Common myeloid progenitor, CD34-positive (primary cell): ENCODE measurements around the gene TENT5C.
A peak's percentile ranks its signal among the peaks of the same experiment; 100 is the strongest.

Source experiments
- CTCF ChIA-PET: fragments of 350-600 bp; sonication (Branson Sonifier 250); formaldehyde crosslinking; loops from one replicate; lab custom pipeline; 2021; ENCODE audit warnings: antibody characterized with exemption; lab: Charles Lee
- POLR2A ChIA-PET: fragments of 350-600 bp; sonication (Branson Sonifier 250); formaldehyde crosslinking; loops from one replicate; lab custom pipeline; 2021; ENCODE audit warnings: antibody characterized with exemption; lab: Charles Lee
- DNase-seq, 3 donors: peaks; one replicate each; pipeline versions ENCODE4 v3.0.0 to v3.0.0-alpha.2; 2013
- H3K27ac ChIP-seq, 2 experiments: 1 replicate in 1 of 2; 2 replicates in 1 of 2; pipeline ENCODE4 v1.7.0; 2013; ENCODE audit warnings: inconsistent platforms in 2 of 2, low read length in 2 of 2, mild to moderate bottlenecking in 2 of 2, low read depth in 1 of 2, moderate library complexity in 1 of 2; ENCODE audit not compliant: severe bottlenecking in 2 of 2, insufficient read depth in 1 of 2, poor library complexity in 1 of 2
- H3K27me3 ChIP-seq, 5 experiments: replicated peaks in 2 of 5; 1 replicate in 3 of 5; 2 replicates in 2 of 5; pipeline versions ENCODE4 v1.6.1 to v1.7.0; 2013; ENCODE audit warnings: low read length in 4 of 5, mild to moderate bottlenecking in 2 of 5, moderate library complexity in 2 of 5, inconsistent platforms in 1 of 5; ENCODE audit not compliant: insufficient read depth in 5 of 5, control insufficient read depth in 4 of 5
- H3K36me3 ChIP-seq, 4 experiments: 1 replicate in 2 of 4; 2 replicates in 2 of 4; pipeline versions ENCODE4 v1.6.1 to v1.7.0; 2013; ENCODE audit warnings: low read length in 3 of 4, control low read depth in 1 of 4, mild to moderate bottlenecking in 1 of 4; ENCODE audit not compliant: control insufficient read depth in 4 of 4, insufficient read depth in 4 of 4
- H3K4me1 ChIP-seq, 4 experiments: 1 replicate in 3 of 4; 2 replicates in 1 of 4; pipeline versions ENCODE4 v1.6.1 to v1.7.1; 2013; ENCODE audit warnings: low read length in 3 of 4, mild to moderate bottlenecking in 3 of 4, control low read depth in 1 of 4, inconsistent platforms in 1 of 4, moderate library complexity in 1 of 4; ENCODE audit not compliant: control insufficient read depth in 4 of 4, insufficient read depth in 4 of 4; ENCODE audit errors: control extremely low read depth in 1 of 4
- H3K4me3 ChIP-seq, 7 experiments: 1 replicate in 4 of 7; 2 replicates in 3 of 7; pipeline versions ENCODE4 v1.5.1 to v1.7.0; 2013; ENCODE audit warnings: mild to moderate bottlenecking in 7 of 7, low read length in 6 of 7, moderate library complexity in 6 of 7, inconsistent platforms in 2 of 7, low read depth in 2 of 7, control low read depth in 1 of 7; ENCODE audit not compliant: insufficient read depth in 4 of 7, control insufficient read depth in 1 of 7; ENCODE audit errors: extremely low read depth in 1 of 7
- H3K9me3 ChIP-seq, 5 experiments: 1 replicate in 4 of 5; 2 replicates in 1 of 5; pipeline versions ENCODE4 v1.6.1 to v1.7.1; 2013; ENCODE audit warnings: low read length in 4 of 5, mild to moderate bottlenecking in 2 of 5, inconsistent platforms in 1 of 5, low read depth in 1 of 5, moderate library complexity in 1 of 5; ENCODE audit not compliant: control insufficient read depth in 4 of 5, insufficient read depth in 2 of 5; ENCODE audit errors: control extremely low read depth in 1 of 5
- WGBS: methylation state at CpG from one replicate; pipeline ENCODE4 v1.1.5; 2013; ENCODE audit not compliant: insufficient coverage; 5-methylcytosine and 5-hydroxymethylcytosine counted together

Gene TENT5C

DNA sequence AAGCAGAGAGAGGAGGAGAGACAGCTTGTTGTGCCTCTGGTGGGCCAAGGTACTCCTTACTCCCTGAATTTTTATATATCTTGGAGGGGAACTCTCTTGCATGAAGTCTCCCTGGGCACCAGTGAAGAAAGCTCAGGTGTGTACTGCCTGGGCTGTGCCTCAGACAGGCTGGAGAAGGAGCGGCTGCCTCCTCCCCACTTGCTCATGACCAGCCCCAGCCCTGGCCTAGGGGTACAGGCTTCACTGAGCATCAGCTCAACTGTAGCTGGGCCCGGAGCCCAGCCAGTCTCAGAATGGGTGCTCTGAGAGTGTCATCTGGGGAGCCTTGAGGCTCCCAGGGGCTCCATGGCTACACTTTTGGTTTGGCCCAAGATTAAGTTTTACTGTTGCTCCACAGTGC is 44.8 kb upstream of the TENT5C start:
- Histone ChIP-seq H3K4me3 (no peak overlapping the region), H3K27ac (no peak overlapping the region), H3K36me3 (no peaks in the 10 kb centered on the region), H3K9me3 (peaks cover 0 to 3% (median 0%) of the 10 kb centered on the region in 5 experiments), H3K4me1 (peaks cover 0 to 36% (median 9%) of the 10 kb centered on the region in 4 experiments), H3K27me3 (no peaks in the 10 kb centered on the region)
- no peak for DNase-seq
- POLR2A ChIA-PET = no interaction called here
- CTCF ChIA-PET = no interaction called here
- 100% methylated on average over 1 of the region's 2 CpGs for WGBS

DNA sequence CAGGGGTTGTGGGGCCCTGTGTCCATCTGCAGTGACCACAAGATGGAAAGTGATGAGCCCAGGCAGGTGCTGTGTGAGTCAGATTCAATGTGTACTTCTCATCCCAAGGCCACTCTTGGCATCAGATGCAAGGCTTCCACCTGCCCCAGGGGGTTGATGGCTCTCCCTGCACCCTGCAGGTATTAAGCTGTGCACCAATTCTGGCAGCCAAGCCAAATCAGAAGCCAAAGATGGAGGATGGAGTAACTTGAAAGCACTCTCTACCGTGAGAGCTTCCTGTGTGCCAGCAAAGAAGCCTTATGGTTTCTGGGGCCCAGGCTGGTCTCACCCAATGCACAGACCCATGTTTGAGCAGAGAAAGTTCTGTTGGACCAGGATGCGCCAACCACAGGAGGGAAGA is 44.3 kb upstream of the TENT5C start:
- Histone ChIP-seq H3K36me3 (no peaks in the 10 kb centered on the region), H3K4me1 (peaks cover 0 to 34% (median 9%) of the 10 kb centered on the region in 4 experiments), H3K27ac (no peak overlapping the region), H3K27me3 (no peaks in the 10 kb centered on the region), H3K9me3 (peaks cover 0 to 3% (median 0%) of the 10 kb centered on the region in 5 experiments), H3K4me3 (no peak overlapping the region)
- DNase-seq = no peak
- ChIA-PET POLR2A (no interaction called here), CTCF (interaction anchor here (1.4 to 2.4 kb wide), 2 partner anchors 27 to 112 kb away, joined by 6 to 7 read pairs; no protein-coding TSS in a partner anchor)
- WGBS = 100% methylated on average over 2 of the region's 2 CpGs

DNA sequence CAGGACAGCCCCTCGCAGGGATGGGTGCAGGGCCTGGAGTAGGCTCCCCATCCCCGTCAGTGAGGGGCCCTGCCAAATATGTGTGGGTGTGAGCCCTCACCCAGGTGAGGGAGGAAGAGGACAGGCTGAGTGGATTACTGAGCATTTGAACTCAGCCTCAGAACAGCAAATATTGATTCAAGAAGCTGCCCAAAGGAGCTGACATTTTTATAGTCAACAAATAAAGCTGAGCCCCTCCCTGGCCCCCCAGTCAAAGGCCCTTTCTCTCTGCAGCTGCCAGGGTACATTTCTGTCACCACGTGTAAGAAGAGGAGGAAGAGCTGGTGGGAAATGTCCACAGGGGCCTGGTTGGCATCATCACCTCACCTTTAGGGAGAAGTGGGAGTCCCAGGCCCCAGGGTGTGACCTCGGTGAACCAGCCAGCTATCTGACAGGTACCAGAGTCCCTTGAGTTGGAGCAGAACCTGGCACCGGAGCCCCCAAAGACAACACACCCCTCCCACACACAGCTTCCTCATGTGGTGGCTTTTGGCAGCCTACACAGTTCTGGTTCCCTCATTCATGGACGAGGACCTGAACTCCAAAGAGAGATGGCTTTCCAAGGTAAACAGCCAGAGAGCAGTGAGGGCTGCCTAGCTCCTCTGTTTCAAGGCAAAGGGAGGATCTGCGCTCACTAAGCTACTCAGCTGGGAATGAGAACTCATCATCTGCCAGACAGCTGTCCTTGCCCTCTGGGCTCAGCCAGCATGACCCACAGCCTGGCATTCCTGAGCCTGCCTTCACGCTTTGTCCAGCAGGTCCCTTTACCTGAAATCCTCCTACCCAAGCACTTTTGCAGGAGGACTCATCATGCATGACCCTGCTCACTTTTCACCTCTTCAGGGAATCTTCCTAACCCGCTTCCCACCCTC is 43.0 kb upstream of the TENT5C start:
- DNase-seq = peak in 1 of 3 donors; percentile 4
- Histone ChIP-seq H3K9me3 (peaks cover 0 to 3% (median 0%) of the 10 kb centered on the region in 5 experiments), H3K27me3 (no peaks in the 10 kb centered on the region), H3K36me3 (no peaks in the 10 kb centered on the region), H3K4me1 (peaks cover 0 to 33% (median 9%) of the 10 kb centered on the region in 4 experiments), H3K4me3 (no peak overlapping the region), H3K27ac (no peak overlapping the region)
- 81% methylated on average over 6 of the region's 9 CpGs for WGBS
- ChIA-PET CTCF (interaction anchor here (1.4 to 2.4 kb wide), 3 partner anchors 14 to 111 kb away, joined by 5 to 7 read pairs (median 6); no protein-coding TSS in a partner anchor), POLR2A (interaction anchor here (0.6 kb wide), 1 partner anchor 21 kb away, joined by 4 read pairs; no protein-coding TSS in a partner anchor)

DNA sequence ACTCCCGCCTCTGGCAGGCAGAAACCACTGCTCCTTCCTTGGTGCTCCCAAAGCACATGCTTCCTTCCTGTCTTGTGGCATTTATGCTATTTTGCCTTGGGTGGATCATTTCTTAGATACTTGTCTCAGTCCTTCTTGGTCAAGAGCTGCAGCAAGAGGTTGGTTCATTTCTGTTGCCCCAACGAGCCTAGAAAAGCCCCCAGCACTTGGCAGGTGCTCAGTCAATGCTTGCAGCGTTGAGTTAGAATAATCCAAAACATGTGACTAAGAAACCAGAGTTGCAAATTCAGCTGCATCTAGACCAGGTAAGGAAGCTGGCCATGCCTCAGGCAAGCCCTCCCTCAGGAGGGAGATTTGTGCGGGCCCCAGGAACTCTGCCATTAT is 42.4 kb upstream of the TENT5C start:
- 96% methylated on average over 3 of the region's 4 CpGs for WGBS
- CTCF ChIA-PET = interaction anchor here (1.9 to 2.4 kb wide), 2 partner anchors 15 to 110 kb away, joined by 5 to 7 read pairs; no protein-coding TSS in a partner anchor
- Histone ChIP-seq H3K4me3 (no peak overlapping the region), H3K36me3 (no peaks in the 10 kb centered on the region), H3K9me3 (peaks cover 0 to 3% (median 0%) of the 10 kb centered on the region in 5 experiments), H3K27ac (no peak overlapping the region), H3K4me1 (peaks cover 0 to 33% (median 9%) of the 10 kb centered on the region in 4 experiments), H3K27me3 (no peaks in the 10 kb centered on the region)
- POLR2A ChIA-PET = no interaction called here
- DNase-seq = no peak

DNA sequence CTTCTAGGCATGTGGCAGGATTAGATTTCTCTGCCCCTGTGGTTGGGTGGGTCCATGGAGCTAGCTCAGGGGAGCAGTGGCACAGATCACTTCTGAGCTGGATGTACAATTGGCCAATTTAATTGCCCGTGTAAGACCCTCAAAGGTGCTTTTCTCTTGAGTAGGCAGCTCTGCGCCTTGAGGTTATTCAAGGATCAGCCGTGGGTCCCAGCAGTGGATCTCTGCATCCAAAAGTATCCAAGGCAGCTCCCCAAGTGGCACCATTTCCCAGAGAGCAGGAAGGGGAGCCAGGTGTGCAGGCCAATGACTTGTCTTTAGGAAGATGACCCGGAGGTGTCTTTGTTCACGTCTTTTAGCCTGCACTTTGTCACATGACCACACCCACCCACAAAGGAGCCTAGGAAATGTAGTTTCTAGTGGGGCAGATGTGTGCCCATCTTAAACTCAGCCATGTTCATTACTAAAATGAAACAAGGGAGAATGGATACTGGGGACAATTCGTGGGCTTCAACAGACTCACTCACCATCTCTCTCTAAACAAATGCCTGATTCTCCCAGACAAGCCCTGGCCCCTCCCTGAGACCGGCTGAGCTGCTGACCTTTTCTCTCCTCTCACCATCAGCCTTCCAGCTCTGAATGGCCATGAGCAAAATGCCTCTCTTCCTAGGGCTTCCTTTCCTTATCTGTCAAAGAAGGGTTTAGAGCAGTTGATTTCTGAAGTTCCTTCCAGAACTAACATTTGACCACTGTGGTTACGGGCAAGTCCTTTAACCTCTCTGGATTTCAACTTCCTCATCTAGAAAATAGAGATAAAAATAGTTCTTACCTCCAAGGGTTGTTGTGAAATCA is 41.4 kb upstream of the TENT5C start:
- Histone ChIP-seq H3K4me3 (no peak overlapping the region), H3K9me3 (no peaks in the 10 kb centered on the region), H3K36me3 (no peaks in the 10 kb centered on the region), H3K27ac (no peak overlapping the region), H3K27me3 (peaks cover 0 to 1% (median 0%) of the 10 kb centered on the region in 5 experiments), H3K4me1 (peaks cover 0 to 33% (median 9%) of the 10 kb centered on the region in 4 experiments)
- ChIA-PET POLR2A (no interaction called here), CTCF (interaction anchor here (1.9 kb wide), 1 partner anchor 16 kb away, joined by 5 read pairs; no protein-coding TSS in a partner anchor)
- 93% methylated on average over 7 of the region's 8 CpGs for WGBS
- DNase-seq = peak; percentile 10 to 30 (median 28)

DNA sequence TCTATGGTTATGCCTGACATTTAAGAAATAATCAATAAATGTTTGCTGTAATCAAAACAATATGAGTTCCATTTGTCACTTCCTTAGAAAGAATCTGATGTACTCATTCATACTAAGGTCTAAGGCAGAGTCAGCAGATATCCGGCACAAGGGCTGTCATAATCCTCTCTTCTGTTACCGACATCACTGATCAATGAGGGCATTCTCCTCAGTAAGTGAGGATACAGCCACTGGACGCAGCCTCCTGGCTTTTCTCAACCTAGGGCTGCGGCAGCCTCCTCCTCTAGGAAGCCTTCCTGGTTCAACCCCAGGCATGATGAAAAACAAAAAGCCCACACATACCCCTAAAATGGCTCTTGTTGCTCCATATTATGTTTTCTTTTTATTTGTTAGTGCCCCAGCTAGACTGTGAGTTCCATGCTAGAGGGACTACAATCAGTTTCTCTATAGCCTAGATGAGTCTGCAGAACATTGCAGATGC is 40.7 kb upstream of the TENT5C start:
- ChIA-PET CTCF (no interaction called here), POLR2A (no interaction called here)
- DNase-seq = no peak
- H3K36me3 ChIP-seq = no peaks in the 10 kb centered on the region
- no peak overlapping the region for H3K27ac ChIP-seq
- peaks cover 0 to 33% (median 9%) of the 10 kb centered on the region in 4 experiments for H3K4me1 ChIP-seq
- H3K27me3 ChIP-seq = peaks cover 0 to 1% (median 0%) of the 10 kb centered on the region in 5 experiments
- no peak overlapping the region for H3K4me3 ChIP-seq
- 83% methylated on average over 2 of the region's 4 CpGs for WGBS
- H3K9me3 ChIP-seq = no peaks in the 10 kb centered on the region
